ENCODE results near the gene SF3B6. TPM values are rescaled to one million over a fixed set of nuclear protein-coding genes. Genes with fewer than 3 reads are reported as not detected.
"Not testable (repeated sequence)": the region's sequence is repeated elsewhere in the genome, so short reads cannot be mapped to it uniquely, and the experiment has no call there.

SF3B6 gene
- total RNA-seq, 1 donor from 2014 or later: 89.5 TPM

DNA sequence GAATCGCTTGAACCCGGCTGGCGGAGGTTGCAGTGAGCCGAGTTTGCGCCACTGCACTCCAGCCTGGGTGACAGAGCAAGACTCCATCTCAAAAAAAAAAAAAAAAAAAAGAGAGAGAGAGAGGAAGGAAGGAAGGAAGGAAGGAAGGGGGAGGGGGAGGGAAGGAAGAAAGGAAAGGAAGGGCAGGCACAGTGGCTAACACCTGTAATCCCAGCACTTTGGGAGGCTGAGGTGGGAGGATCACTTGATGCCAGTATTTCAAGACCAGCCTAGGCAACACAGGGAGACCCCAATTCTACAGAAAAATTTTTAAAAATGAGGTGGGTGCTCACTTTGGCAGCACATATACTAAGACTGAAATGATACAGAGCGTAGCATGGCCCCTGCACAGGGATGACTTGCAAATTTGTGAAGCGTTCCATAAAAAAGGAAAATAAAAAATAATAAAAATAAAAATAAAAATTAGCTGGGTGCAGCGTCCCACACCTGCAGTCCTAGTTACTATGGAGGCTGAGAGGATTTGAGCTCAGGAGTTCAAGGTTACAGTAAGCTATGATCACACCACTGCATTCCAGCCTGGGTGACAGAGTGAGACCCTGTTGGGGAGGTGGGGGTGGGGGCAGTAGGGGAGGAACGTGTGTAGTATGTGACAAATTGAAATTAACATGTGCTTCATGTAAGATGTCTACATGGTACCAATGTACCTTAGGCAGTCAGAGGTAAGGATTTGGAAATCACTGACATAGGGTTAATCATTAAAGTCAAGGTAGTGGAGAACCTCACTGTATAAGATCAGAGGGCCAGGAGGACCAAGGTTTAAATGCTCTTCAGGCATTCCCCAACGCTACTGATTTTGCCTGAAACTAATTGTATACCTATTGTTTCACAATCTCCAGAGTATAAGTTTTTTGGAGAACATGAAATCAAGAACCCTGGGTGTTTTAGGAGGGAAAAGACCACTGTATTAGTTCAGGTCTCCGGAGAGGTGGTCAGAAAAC is 30.3 kb downstream of the SF3B6 start:
- H3K9me3 Mint-ChIP-seq: no peaks in the 10 kb centered on the region
- H3K4me3 Mint-ChIP-seq: peak overlapping the region; percentile 71
- DNase-seq (ENCODE audit: low read depth, low spot score): no peak
- no peak overlapping the region for H3K27ac Mint-ChIP-seq (ENCODE audit: unreplicated experiment)
- H3K27me3 Mint-ChIP-seq (ENCODE audit: low read depth): no peaks in the 10 kb centered on the region
- TF ChIP-seq, protein P1, sequence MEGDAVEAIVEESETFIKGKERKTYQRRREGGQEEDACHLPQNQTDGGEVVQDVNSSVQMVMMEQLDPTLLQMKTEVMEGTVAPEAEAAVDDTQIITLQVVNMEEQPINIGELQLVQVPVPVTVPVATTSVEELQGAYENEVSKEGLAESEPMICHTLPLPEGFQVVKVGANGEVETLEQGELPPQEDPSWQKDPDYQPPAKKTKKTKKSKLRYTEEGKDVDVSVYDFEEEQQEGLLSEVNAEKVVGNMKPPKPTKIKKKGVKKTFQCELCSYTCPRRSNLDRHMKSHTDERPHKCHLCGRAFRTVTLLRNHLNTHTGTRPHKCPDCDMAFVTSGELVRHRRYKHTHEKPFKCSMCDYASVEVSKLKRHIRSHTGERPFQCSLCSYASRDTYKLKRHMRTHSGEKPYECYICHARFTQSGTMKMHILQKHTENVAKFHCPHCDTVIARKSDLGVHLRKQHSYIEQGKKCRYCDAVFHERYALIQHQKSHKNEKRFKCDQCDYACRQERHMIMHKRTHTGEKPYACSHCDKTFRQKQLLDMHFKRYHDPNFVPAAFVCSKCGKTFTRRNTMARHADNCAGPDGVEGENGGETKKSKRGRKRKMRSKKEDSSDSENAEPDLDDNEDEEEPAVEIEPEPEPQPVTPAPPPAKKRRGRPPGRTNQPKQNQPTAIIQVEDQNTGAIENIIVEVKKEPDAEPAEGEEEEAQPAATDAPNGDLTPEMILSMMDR (conservative IDR thresholded peaks at IDR 0.05): no peak
- peaks cover 26% of the 10 kb centered on the region for H3K4me1 Mint-ChIP-seq
- no peaks in the 10 kb centered on the region for H3K36me3 Mint-ChIP-seq (ENCODE audit: low read depth)

DNA sequence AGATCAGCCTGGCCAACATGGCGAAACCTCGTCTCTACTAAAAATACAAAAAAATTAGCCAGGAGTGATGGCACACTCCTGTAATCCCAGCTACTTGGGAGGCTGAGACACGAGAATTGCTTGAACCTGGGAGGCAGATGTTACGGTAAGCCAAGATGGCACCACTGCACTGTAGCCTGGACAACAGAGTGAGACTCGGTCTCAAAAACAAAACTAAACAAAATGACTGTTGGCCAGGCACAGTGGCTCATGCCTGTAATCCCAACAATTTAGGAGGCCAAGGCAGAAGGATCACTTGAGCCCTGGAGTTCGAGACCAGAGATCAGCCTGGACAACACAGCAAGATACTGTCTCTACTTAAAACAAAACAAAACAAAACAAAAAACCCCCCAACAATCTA is 33.0 kb downstream of the SF3B6 start:
- H3K27me3 Mint-ChIP-seq (ENCODE audit: low read depth); H3K4me3 Mint-ChIP-seq; H3K36me3 Mint-ChIP-seq (ENCODE audit: low read depth): not testable (repeated sequence)

DNA sequence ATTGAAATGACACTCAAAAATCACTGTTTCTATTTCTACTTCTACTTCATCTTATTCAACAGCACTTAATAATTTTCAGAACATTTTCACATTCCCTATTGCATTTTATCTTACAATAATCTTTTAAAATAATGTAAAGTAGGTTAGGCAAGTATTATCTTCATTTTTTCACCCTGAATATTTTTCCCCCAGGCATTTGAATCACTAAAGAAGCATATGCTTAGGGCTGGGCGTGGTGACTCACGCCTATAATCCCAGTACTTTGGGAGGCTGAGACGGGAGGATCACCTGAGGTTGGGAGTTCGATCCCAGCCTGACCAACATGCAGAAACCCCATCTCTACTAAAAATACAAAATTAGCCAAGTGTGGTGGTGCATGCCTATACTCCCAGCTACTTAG is 35.6 kb downstream of the SF3B6 start:
- DNase-seq (ENCODE audit: low read depth, low spot score): no peak
- Mint-ChIP-seq H3K4me3 (no peak overlapping the region), H3K9me3 (no peaks in the 10 kb centered on the region), H3K36me3 (ENCODE audit: low read depth) (peaks cover 8% of the 10 kb centered on the region), H3K4me1 (peaks cover 8% of the 10 kb centered on the region), H3K27me3 (ENCODE audit: low read depth) (no peaks in the 10 kb centered on the region), H3K27ac (ENCODE audit: unreplicated experiment) (no peak overlapping the region)
- TF ChIP-seq, protein P1 (conservative IDR thresholded peaks at IDR 0.05): no peak

More for the DNA sequence above, 33.0 kb downstream of the SF3B6 start:
- not testable (repeated sequence) for H3K27ac Mint-ChIP-seq (ENCODE audit: unreplicated experiment); H3K9me3 Mint-ChIP-seq; DNase-seq (ENCODE audit: low read depth, low spot score)
- H3K4me1 Mint-ChIP-seq: peaks cover 26% of the 10 kb centered on the region

DNA sequence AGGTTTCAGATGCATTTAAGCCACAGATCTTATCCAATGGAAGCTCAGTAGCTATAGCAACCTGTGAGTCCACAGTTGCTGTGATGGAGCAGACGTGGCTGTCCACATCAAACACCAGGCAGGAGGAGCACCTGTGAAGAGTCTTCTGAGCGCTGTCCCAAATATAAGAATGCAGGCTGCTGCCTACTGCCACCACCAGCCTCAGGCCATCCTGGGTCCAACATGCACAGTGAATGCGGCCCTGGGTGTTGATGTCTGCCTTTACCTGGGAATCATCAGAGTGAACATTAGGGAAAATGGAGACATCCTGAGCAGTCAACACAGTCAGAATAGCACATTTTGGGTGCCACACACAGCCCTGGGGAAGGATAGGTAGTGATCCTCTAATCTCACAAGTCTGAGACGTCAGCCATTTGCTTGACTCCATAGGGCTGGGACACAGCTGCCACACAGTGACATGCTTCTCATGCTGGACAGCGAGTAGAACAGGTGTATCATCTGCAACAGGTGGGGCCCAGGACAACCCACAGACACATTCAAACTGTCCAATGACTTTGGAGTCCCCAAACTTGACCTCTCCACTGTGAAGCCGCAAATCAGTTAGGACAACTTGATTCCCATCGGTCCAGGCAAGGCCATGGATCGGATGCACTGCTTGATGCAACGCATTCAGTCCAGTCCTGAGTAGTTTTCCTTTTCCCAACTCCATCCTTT is 37.2 kb downstream of the SF3B6 start:
- H3K4me1 Mint-ChIP-seq: peaks cover 3% of the 10 kb centered on the region
- DNase-seq (ENCODE audit: low read depth, low spot score): no peak

DNA sequence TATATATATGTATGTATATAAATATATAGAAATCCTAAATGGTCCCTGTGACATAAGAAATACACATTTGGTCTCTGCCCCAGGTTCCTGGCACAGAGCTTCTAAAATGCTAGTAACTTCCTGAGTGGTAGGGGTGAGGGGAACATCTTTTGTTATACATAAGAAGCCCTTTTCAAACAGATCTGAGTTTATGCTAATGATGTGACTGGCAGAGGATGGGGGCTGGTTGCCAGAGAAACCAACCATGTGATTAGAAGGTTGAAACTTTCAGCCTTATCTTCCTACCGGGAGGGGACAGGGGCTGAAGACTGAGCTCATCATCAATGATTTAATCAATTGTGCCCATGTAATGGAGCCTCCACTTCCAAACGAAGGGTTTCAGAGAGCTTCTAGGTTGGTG is 49.9 kb downstream of the SF3B6 start:
- Mint-ChIP-seq H3K27me3 (ENCODE audit: low read depth) (no peaks in the 10 kb centered on the region), H3K27ac (ENCODE audit: unreplicated experiment) (peak overlapping the region; percentile 84), H3K4me3 (peak overlapping the region; percentile 41), H3K36me3 (ENCODE audit: low read depth) (peaks cover 12% of the 10 kb centered on the region), H3K4me1 (peaks cover 15% of the 10 kb centered on the region), H3K9me3 (no peaks in the 10 kb centered on the region)
- TF ChIP-seq, protein P1 (conservative IDR thresholded peaks at IDR 0.05): no peak
- no peak for DNase-seq (ENCODE audit: low read depth, low spot score)

More for the DNA sequence above, 37.2 kb downstream of the SF3B6 start:
- Mint-ChIP-seq H3K36me3 (ENCODE audit: low read depth) (peaks cover 8% of the 10 kb centered on the region), H3K4me3 (no peak overlapping the region), H3K27me3 (ENCODE audit: low read depth) (no peaks in the 10 kb centered on the region), H3K9me3 (no peaks in the 10 kb centered on the region), H3K27ac (ENCODE audit: unreplicated experiment) (no peak overlapping the region)
- TF ChIP-seq, protein P1 (conservative IDR thresholded peaks at IDR 0.05): no peak

Measured in neural crest cell (in vitro differentiated cells).